ENCODE results near the gene GOLGA2.

GOLGA2 gene

GRCh38 chr9:128249908-128250838 lies 25.6 kb downstream of the GOLGA2 start:
- H3K4me3 ChIP-seq (ENCODE audit: insufficient read length, low read depth): no peak overlapping the region
- H3K4me1 ChIP-seq (ENCODE audit: insufficient read depth, insufficient read length): peaks cover 20% of the 10 kb centered on the region
- no peak overlapping the region for H3K9ac ChIP-seq (ENCODE audit: insufficient read length, low read depth)
- peak; percentile 48 for DNase-seq (ENCODE audit: low read depth, low spot score)
- peaks cover 60% of the 10 kb centered on the region for H3K36me3 ChIP-seq (ENCODE audit: insufficient read depth, insufficient read length, low read length)
- H3K9me3 ChIP-seq (ENCODE audit: insufficient read depth, low read length): no peaks in the 10 kb centered on the region
- no peaks in the 10 kb centered on the region for H3K27me3 ChIP-seq (ENCODE audit: insufficient read depth, insufficient read length)
- TF ChIP-seq ZNF274 (IDR thresholded peaks at IDR 0.05; ENCODE audit: low read depth, low read length): no peak
- TF ChIP-seq YY1 (IDR thresholded peaks at IDR 0.05; ENCODE audit: insufficient read depth, insufficient read length): no peak
- no peak for TF ChIP-seq SUZ12 (IDR thresholded peaks at IDR 0.05; ENCODE audit: extremely low read depth, insufficient read depth, insufficient read length)

GRCh38 chr9:128249558-128249907 lies 26.3 kb downstream of the GOLGA2 start:
- TF ChIP-seq YY1 (IDR thresholded peaks at IDR 0.05; ENCODE audit: insufficient read depth, insufficient read length) (no peak), ZNF274 (IDR thresholded peaks at IDR 0.05; ENCODE audit: low read depth, low read length) (no peak), SUZ12 (IDR thresholded peaks at IDR 0.05; ENCODE audit: extremely low read depth, insufficient read depth, insufficient read length) (no peak)

GRCh38 chr9:128247226-128247803 lies 28.5 kb downstream of the GOLGA2 start:
- no peak overlapping the region for H3K4me3 ChIP-seq (ENCODE audit: insufficient read length, low read depth)
- no peak for DNase-seq (ENCODE audit: low read depth, low spot score)
- H3K9me3 ChIP-seq (ENCODE audit: insufficient read depth, low read length): no peaks in the 10 kb centered on the region
- no peaks in the 10 kb centered on the region for H3K27me3 ChIP-seq (ENCODE audit: insufficient read depth, insufficient read length)
- peaks cover 41% of the 10 kb centered on the region for H3K36me3 ChIP-seq (ENCODE audit: insufficient read depth, insufficient read length, low read length)
- H3K4me1 ChIP-seq (ENCODE audit: insufficient read depth, insufficient read length): peaks cover 16% of the 10 kb centered on the region
- no peak overlapping the region for H3K9ac ChIP-seq (ENCODE audit: insufficient read length, low read depth)
- TF ChIP-seq YY1 (IDR thresholded peaks at IDR 0.05; ENCODE audit: insufficient read depth, insufficient read length) (no peak), SUZ12 (IDR thresholded peaks at IDR 0.05; ENCODE audit: extremely low read depth, insufficient read depth, insufficient read length) (no peak), ZNF274 (IDR thresholded peaks at IDR 0.05; ENCODE audit: low read depth, low read length) (no peak)

More at GRCh38 chr9:128249558-128249907, 26.3 kb downstream of the GOLGA2 start:
- Histone ChIP-seq H3K9ac (ENCODE audit: insufficient read length, low read depth) (no peak overlapping the region), H3K9me3 (ENCODE audit: insufficient read depth, low read length) (no peaks in the 10 kb centered on the region), H3K4me3 (ENCODE audit: insufficient read length, low read depth) (no peak overlapping the region), H3K4me1 (ENCODE audit: insufficient read depth, insufficient read length) (peaks cover 16% of the 10 kb centered on the region), H3K36me3 (ENCODE audit: insufficient read depth, insufficient read length, low read length) (peaks cover 60% of the 10 kb centered on the region), H3K27me3 (ENCODE audit: insufficient read depth, insufficient read length) (no peaks in the 10 kb centered on the region)
- DNase-seq (ENCODE audit: low read depth, low spot score): no peak

- DNase-seq (ENCODE audit: low read depth, low spot score): no peak
- Histone ChIP-seq H3K36me3 (ENCODE audit: insufficient read depth, insufficient read length, low read length) (peaks cover 34% of the 10 kb centered on the region), H3K9ac (ENCODE audit: insufficient read length, low read depth) (no peak overlapping the region), H3K9me3 (ENCODE audit: insufficient read depth, low read length) (no peaks in the 10 kb centered on the region), H3K4me3 (ENCODE audit: insufficient read length, low read depth) (no peak overlapping the region), H3K27me3 (ENCODE audit: insufficient read depth, insufficient read length) (no peaks in the 10 kb centered on the region), H3K4me1 (ENCODE audit: insufficient read depth, insufficient read length) (peaks cover 16% of the 10 kb centered on the region)
- no peak for TF ChIP-seq SUZ12 (IDR thresholded peaks at IDR 0.05; ENCODE audit: extremely low read depth, insufficient read depth, insufficient read length)
- TF ChIP-seq ZNF274 (IDR thresholded peaks at IDR 0.05; ENCODE audit: low read depth, low read length): no peak
- TF ChIP-seq YY1 (IDR thresholded peaks at IDR 0.05; ENCODE audit: insufficient read depth, insufficient read length): no peak
These were observed 29.3 kb downstream of the GOLGA2 start for GRCh38 chr9:128246471-128246870.

- DNase-seq (ENCODE audit: low read depth, low spot score): no peak
- peaks cover 16% of the 10 kb centered on the region for H3K4me1 ChIP-seq (ENCODE audit: insufficient read depth, insufficient read length)
- TF ChIP-seq ZNF274 (IDR thresholded peaks at IDR 0.05; ENCODE audit: low read depth, low read length) (no peak), SUZ12 (IDR thresholded peaks at IDR 0.05; ENCODE audit: extremely low read depth, insufficient read depth, insufficient read length) (no peak), YY1 (IDR thresholded peaks at IDR 0.05; ENCODE audit: insufficient read depth, insufficient read length) (no peak)
- no peaks in the 10 kb centered on the region for H3K27me3 ChIP-seq (ENCODE audit: insufficient read depth, insufficient read length)
- no peak overlapping the region for H3K9ac ChIP-seq (ENCODE audit: insufficient read length, low read depth)
- H3K9me3 ChIP-seq (ENCODE audit: insufficient read depth, low read length): no peaks in the 10 kb centered on the region
- H3K36me3 ChIP-seq (ENCODE audit: insufficient read depth, insufficient read length, low read length): peaks cover 36% of the 10 kb centered on the region
- H3K4me3 ChIP-seq (ENCODE audit: insufficient read length, low read depth): no peak overlapping the region
These were observed 30.2 kb downstream of the GOLGA2 start for GRCh38 chr9:128245421-128246151.

- H3K27me3 ChIP-seq (ENCODE audit: insufficient read depth, insufficient read length): no peaks in the 10 kb centered on the region
- no peak for DNase-seq (ENCODE audit: low read depth, low spot score)
- no peak overlapping the region for H3K9ac ChIP-seq (ENCODE audit: insufficient read length, low read depth)
- TF ChIP-seq ZNF274 (IDR thresholded peaks at IDR 0.05; ENCODE audit: low read depth, low read length) (no peak), YY1 (IDR thresholded peaks at IDR 0.05; ENCODE audit: insufficient read depth, insufficient read length) (no peak), SUZ12 (IDR thresholded peaks at IDR 0.05; ENCODE audit: extremely low read depth, insufficient read depth, insufficient read length) (no peak)
- H3K4me3 ChIP-seq (ENCODE audit: insufficient read length, low read depth): no peak overlapping the region
- H3K9me3 ChIP-seq (ENCODE audit: insufficient read depth, low read length): no peaks in the 10 kb centered on the region
- peaks cover 38% of the 10 kb centered on the region for H3K36me3 ChIP-seq (ENCODE audit: insufficient read depth, insufficient read length, low read length)
- H3K4me1 ChIP-seq (ENCODE audit: insufficient read depth, insufficient read length): peaks cover 14% of the 10 kb centered on the region
These were observed 31.0 kb downstream of the GOLGA2 start for GRCh38 chr9:128244837-128245231.

Data from NT2/D1 (cell line).